Measurements from ENCODE around the gene P3H3.
"Not testable (repeated sequence)": the region's sequence is repeated elsewhere in the genome, so short reads cannot be mapped to it uniquely, and the experiment has no call there.

The P3H3 gene

GRCh38 chr12:6884539-6884938 lies 56.3 kb downstream of the P3H3 start:
- TF ChIP-seq CTCF (IDR thresholded peaks at IDR 0.05; ENCODE audit: insufficient read depth, low read depth, low read length, missing control alignments), result no peak
- H3K4me3 ChIP-seq (ENCODE audit: low read depth, low read length), result no peak overlapping the region
- no peak for DNase-seq (ENCODE audit: low read depth)

- DNase-seq (ENCODE audit: low read depth); H3K4me3 ChIP-seq (ENCODE audit: low read depth, low read length): not testable (repeated sequence)
Observed at GRCh38 chr12:6886206-6886999, 58.2 kb downstream of the P3H3 start.

- H3K4me3 ChIP-seq (ENCODE audit: low read depth, low read length), result no peak overlapping the region
- DNase-seq (ENCODE audit: low read depth), result no peak
- TF ChIP-seq CTCF (IDR thresholded peaks at IDR 0.05; ENCODE audit: insufficient read depth, low read depth, low read length, missing control alignments), result no peak
Observed at GRCh38 chr12:6887460-6887859, 59.3 kb downstream of the P3H3 start.

GRCh38 chr12:6888360-6888759 lies 60.2 kb downstream of the P3H3 start:
- DNase-seq (ENCODE audit: low read depth), result no peak
- no peak overlapping the region for H3K4me3 ChIP-seq (ENCODE audit: low read depth, low read length)
- no peak for TF ChIP-seq CTCF (IDR thresholded peaks at IDR 0.05; ENCODE audit: insufficient read depth, low read depth, low read length, missing control alignments)

- H3K4me3 ChIP-seq (ENCODE audit: low read depth, low read length); DNase-seq (ENCODE audit: low read depth): not testable (repeated sequence)
Observed at GRCh38 chr12:6888794-6889193, 60.6 kb downstream of the P3H3 start.
